ENCODE results near the gene ARHGEF19. TPM values are rescaled to one million over a fixed set of nuclear protein-coding genes. Genes with fewer than 3 reads are reported as not detected.

Gene ARHGEF19
- total and polyA plus RNA-seq, 2 donors from 2014 or later = 3.5 to 8.2 TPM

- no peak for DNase-seq
- H3K4me1 ChIP-seq (ENCODE audit: control insufficient read depth in 2 of 3, insufficient read depth in 2 of 3, low read depth in 1 of 3, low read length in 3 of 3) = peaks cover 3 to 18% (median 5%) of the 10 kb centered on the region in 3 donors
Observed at GRCh38 chr1:16184557-16185303, 27.7 kb downstream of the ARHGEF19 start.

GRCh38 chr1:16183765-16184556 is 28.5 kb downstream of the ARHGEF19 start:
- Histone ChIP-seq H3K27ac (ENCODE audit: low read depth in 2 of 2, low read length in 2 of 2) (no peak overlapping the region), H3K36me3 (ENCODE audit: control insufficient read depth in 2 of 3, insufficient read depth in 3 of 3, low read length in 3 of 3) (no peaks in the 10 kb centered on the region), H3K9ac (ENCODE audit: low read length in 3 of 3) (no peak overlapping the region), H3K9me3 (ENCODE audit: control insufficient read depth in 2 of 3, insufficient read depth in 1 of 3, low read length in 3 of 3) (no peaks in the 10 kb centered on the region), H3K4me1 (ENCODE audit: control insufficient read depth in 2 of 3, insufficient read depth in 2 of 3, low read depth in 1 of 3, low read length in 3 of 3) (peaks cover 3 to 19% (median 5%) of the 10 kb centered on the region in 3 donors), H3K27me3 (ENCODE audit: control insufficient read depth, insufficient read depth, low read length) (no peaks in the 10 kb centered on the region), H3K4me3 (ENCODE audit: low read length in 3 of 3) (no peak overlapping the region)
- intact Hi-C loops (cut with DNase I) = no loop called here
- TF ChIP-seq CTCF (IDR thresholded peaks at IDR 0.05; ENCODE audit: borderline replicate concordance, extremely low read depth, insufficient read depth) = no peak
- DNase-seq (peak in 1 of 5 donors; percentile 69), FAIRE-seq (no peak)

More at GRCh38 chr1:16184557-16185303, 27.7 kb downstream of the ARHGEF19 start:
- Histone ChIP-seq H3K27ac (ENCODE audit: low read depth in 2 of 2, low read length in 2 of 2) (no peak overlapping the region), H3K4me3 (ENCODE audit: low read length in 3 of 3) (no peak overlapping the region), H3K27me3 (ENCODE audit: control insufficient read depth, insufficient read depth, low read length) (no peaks in the 10 kb centered on the region), H3K36me3 (ENCODE audit: control insufficient read depth in 2 of 3, insufficient read depth in 3 of 3, low read length in 3 of 3) (no peaks in the 10 kb centered on the region), H3K9ac (ENCODE audit: low read length in 3 of 3) (no peak overlapping the region), H3K9me3 (ENCODE audit: control insufficient read depth in 2 of 3, insufficient read depth in 1 of 3, low read length in 3 of 3) (no peaks in the 10 kb centered on the region)
- intact Hi-C loops (cut with DNase I) = loop anchor here (5.0 kb wide), 1 partner anchor 107 kb away; no protein-coding TSS in a partner anchor
- FAIRE-seq = no peak
- TF ChIP-seq CTCF (IDR thresholded peaks at IDR 0.05; ENCODE audit: borderline replicate concordance, extremely low read depth, insufficient read depth) = no peak

- no peaks in the 10 kb centered on the region for H3K36me3 ChIP-seq (ENCODE audit: control insufficient read depth in 2 of 3, insufficient read depth in 3 of 3, low read length in 3 of 3)
- no peaks in the 10 kb centered on the region for H3K27me3 ChIP-seq (ENCODE audit: control insufficient read depth, insufficient read depth, low read length)
- peaks cover 8 to 25% (median 8%) of the 10 kb centered on the region in 3 donors for H3K4me1 ChIP-seq (ENCODE audit: control insufficient read depth in 2 of 3, insufficient read depth in 2 of 3, low read depth in 1 of 3, low read length in 3 of 3)
- H3K27ac ChIP-seq (ENCODE audit: low read depth in 2 of 2, low read length in 2 of 2) = no peak overlapping the region
- intact Hi-C loops (cut with DNase I) = no loop called here
- no peak overlapping the region for H3K4me3 ChIP-seq (ENCODE audit: low read length in 3 of 3)
- DNase-seq (no peak), FAIRE-seq (no peak)
- H3K9ac ChIP-seq (ENCODE audit: low read length in 3 of 3) = no peak overlapping the region
- no peaks in the 10 kb centered on the region for H3K9me3 ChIP-seq (ENCODE audit: control insufficient read depth in 2 of 3, insufficient read depth in 1 of 3, low read length in 3 of 3)
- TF ChIP-seq CTCF (IDR thresholded peaks at IDR 0.05; ENCODE audit: borderline replicate concordance, extremely low read depth, insufficient read depth) = no peak
Observed at GRCh38 chr1:16183179-16183578, 29.3 kb downstream of the ARHGEF19 start.

All from kidney (tissue), 14 donors.